HCT116 (cell line): ENCODE data around the gene TIAM1. TPM values are rescaled to one million over a fixed set of nuclear protein-coding genes. Genes with fewer than 3 reads are reported as not detected.

Source experiments
- ATAC-seq: fragments of 200-7000 bp; cut with Tn5 transposase; 2 replicates; pipeline ENCODE4 v1.9.1; 2020; ENCODE audit warnings: mild to moderate bottlenecking, moderate library complexity
- BruUV-seq: library from RNA; stranded (reverse); fragments of 400-500 nt; replicated peaks from 2 replicates; lab custom pipeline; 2021; lab: Mats Ljungman, UMichigan
- CTCF ChIA-PET: fragments of 300-600 bp; sonication (Branson Sonifier 250); formaldehyde crosslinking; loops from one replicate; lab custom pipeline; 2021; ENCODE audit warnings: antibody characterized with exemption; lab: Charles Lee
- POLR2A ChIA-PET: fragments of 300-600, 350-600 bp; sonication (Branson Sonifier 250); formaldehyde crosslinking; loops from one replicate; lab custom pipeline; 2021; ENCODE audit warnings: antibody characterized with exemption; lab: Charles Lee
- RAD21 ChIA-PET, 2 experiments: fragments of 300-600 bp; sonication (Branson Sonifier 250); formaldehyde crosslinking; loops; one replicate each; lab custom pipeline; 2023; ENCODE audit warnings: low total read pairs in 2 of 2; ENCODE audit not compliant: uncharacterized antibody in 2 of 2, unreplicated experiment in 2 of 2, low non-redundant PET in 1 of 2; lab: Charles Lee
- DNase-seq: peaks from one replicate; pipeline ENCODE4 v3.0.0-alpha.2; 2010; ENCODE audit warnings: low read depth, low spot score
- H2AFZ ChIP-seq: fragments of 200-600 bp; shearing (Covaris generic), sonication (generic); 2 replicates; pipeline ENCODE4 v1.6.1; 2017; ENCODE audit warnings: low read depth, mixed run types, mixed read lengths, antibody characterized with exemption, low read length; ENCODE audit not compliant: poor library complexity, severe bottlenecking
- H3K27ac ChIP-seq: 2 replicates; pipeline ENCODE4 v1.5.1; 2012; ENCODE audit warnings: low read depth, low read length
- H3K27me3 ChIP-seq: fragments of 200-600 bp; sonication (generic); 2 replicates; pipeline ENCODE4 v1.6.1; 2016; ENCODE audit warnings: mixed run types, low read length, mixed read lengths; ENCODE audit not compliant: insufficient read depth
- H3K36me3 ChIP-seq, 2 experiments: fragments of 200-500 bp in 1 of 2; fragments of 200-600 bp in 1 of 2; sonication (Bioruptor generic) in 1 of 2; sonication (generic) in 1 of 2; 2 replicates each; pipeline versions ENCODE4 v1.5.1 to v1.6.1; 2014 to 2016; ENCODE audit warnings: low read length in 2 of 2, inconsistent platforms in 1 of 2, mixed read lengths in 1 of 2, mixed run types in 1 of 2; ENCODE audit not compliant: insufficient read depth in 2 of 2, control insufficient read depth in 1 of 2
- H3K4me1 ChIP-seq, 2 experiments: fragments of 200-600 bp in 1 of 2; sonication (generic) in 1 of 2; 2 replicates each; pipeline versions ENCODE4 v1.5.1 to v1.6.1; 2012 to 2017; ENCODE audit warnings: low read length in 2 of 2, inconsistent platforms in 1 of 2, mild to moderate bottlenecking in 1 of 2, mixed read lengths in 1 of 2, mixed run types in 1 of 2, moderate library complexity in 1 of 2; ENCODE audit not compliant: insufficient read depth in 2 of 2, control insufficient read depth in 1 of 2
- H3K4me2 ChIP-seq: fragments of 200-600 bp; sonication (generic); 2 replicates; pipeline ENCODE4 v1.6.1; 2017; ENCODE audit warnings: mixed run types, low read length, mixed read lengths
- H3K4me3 ChIP-seq, 2 experiments: fragments of 200-600 bp in 1 of 2; sonication (generic) in 1 of 2; replicated peaks in 1 of 2; 2 replicates each; pipeline ENCODE4 v1.5.1; 2011 to 2016; ENCODE audit warnings: low read length in 2 of 2, control low read depth in 1 of 2, low read depth in 1 of 2, mild to moderate bottlenecking in 1 of 2, mixed read lengths in 1 of 2, mixed run types in 1 of 2
- H3K79me2 ChIP-seq: fragments of 200-600 bp; sonication (generic); 2 replicates; pipeline ENCODE4 v1.6.1; 2017; ENCODE audit warnings: mild to moderate bottlenecking, mixed run types, low read length, moderate library complexity, mixed read lengths; ENCODE audit not compliant: insufficient read depth
- H3K9ac ChIP-seq: fragments of 200-600 bp; sonication (generic); 2 replicates; pipeline ENCODE4 v1.6.1; 2016; ENCODE audit warnings: low read length, mixed read lengths
- H3K9me2 ChIP-seq: fragments of 200-600 bp; sonication (generic), shearing (Covaris generic); 2 replicates; pipeline ENCODE4 v1.6.1; 2017; ENCODE audit warnings: mixed run types, mild to moderate bottlenecking, moderate library complexity; ENCODE audit not compliant: insufficient read depth
- H3K9me3 ChIP-seq, 2 experiments: fragments of 200-500 bp in 1 of 2; fragments of 200-600 bp in 1 of 2; sonication (Bioruptor generic) in 1 of 2; sonication (generic) in 1 of 2; 2 replicates each; pipeline ENCODE4 v1.6.1; 2014 to 2017; ENCODE audit warnings: low read length in 2 of 2, mixed read lengths in 2 of 2, inconsistent platforms in 1 of 2, low read depth in 1 of 2, mild to moderate bottlenecking in 1 of 2, mixed run types in 1 of 2, moderate library complexity in 1 of 2; ENCODE audit not compliant: control insufficient read depth in 1 of 2, insufficient read depth in 1 of 2
- H4K20me1 ChIP-seq: fragments of 200-600 bp; sonication (generic), shearing (Covaris generic); 2 replicates; pipeline ENCODE4 v1.6.1; 2017; ENCODE audit warnings: mixed run types, mild to moderate bottlenecking, moderate library complexity; ENCODE audit not compliant: insufficient read depth
- CEBPB ChIP-seq: IDR thresholded peaks from 2 replicates; pipeline ENCODE4 v1.6.1; 2012; ENCODE audit warnings: low read depth
- EGR1 ChIP-seq: IDR thresholded peaks from 2 replicates; pipeline ENCODE4 v1.6.1; 2012; ENCODE audit warnings: low read depth
- ELF1 ChIP-seq: IDR thresholded peaks from 2 replicates; pipeline ENCODE4 v1.6.1; 2012; ENCODE audit warnings: low read depth, borderline replicate concordance
- EZH2 ChIP-seq: fragments of 200-600 bp; sonication (generic); IDR thresholded peaks from 2 replicates; pipeline ENCODE4 v1.6.1; 2017; ENCODE audit warnings: antibody characterized with exemption, mixed run types
- EZH2phosphoT487 ChIP-seq: fragments of 200-600 bp; IDR thresholded peaks from 2 replicates; pipeline ENCODE4 v1.6.1; 2018; ENCODE audit warnings: antibody characterized with exemption, borderline replicate concordance
- FOSL1 ChIP-seq: IDR thresholded peaks from 2 replicates; pipeline ENCODE4 v1.6.1; 2012; ENCODE audit warnings: low read depth
- JUND ChIP-seq: IDR thresholded peaks from 2 replicates; pipeline ENCODE4 v1.6.1; 2012
- POLR2AphosphoS5 ChIP-seq: IDR thresholded peaks from 2 replicates; pipeline ENCODE4 v1.6.1; 2011; ENCODE audit warnings: mild to moderate bottlenecking, low read depth, low read length, moderate library complexity
- RAD21 ChIP-seq: IDR thresholded peaks from 2 replicates; pipeline ENCODE4 v1.6.1; 2012; ENCODE audit warnings: low read depth, mild to moderate bottlenecking
- SIN3A ChIP-seq: IDR thresholded peaks from 2 replicates; pipeline ENCODE4 v1.6.1; 2012; ENCODE audit warnings: low read depth
- SRF ChIP-seq: IDR thresholded peaks from 2 replicates; pipeline ENCODE4 v1.6.1; 2012; ENCODE audit warnings: low read depth
- TCF7L2 ChIP-seq: IDR thresholded peaks from 2 replicates; pipeline ENCODE4 v1.7.0; 2011; ENCODE audit warnings: borderline replicate concordance, inconsistent platforms; ENCODE audit not compliant: insufficient read depth, insufficient read length; ENCODE audit errors: extremely low read depth
- ZFX ChIP-seq: fragments of 450-650 bp; IDR thresholded peaks from 2 replicates; pipeline ENCODE4 v1.6.1; 2017
- ZNF274 ChIP-seq: fragments of 200-500 bp; sonication (Bioruptor generic); IDR thresholded peaks from 2 replicates; pipeline ENCODE4 v1.6.1; 2014; ENCODE audit warnings: mild to moderate bottlenecking, low read depth, low read length, inconsistent platforms
- intact Hi-C: fragments of 100-400 bp; cut with micrococcal nuclease; formaldehyde crosslinking; loops from 2 replicates; pipeline ENCODE4 v1.10.0; 2022
- total RNA-seq: library from RNA; stranded (reverse); gene quantifications from one replicate; pipeline ENCODE4 v1.2.1, GENCODE V29; 2021; ENCODE audit not compliant: unreplicated experiment
- TF ChIP-seq, protein P1 (sequence below): IDR thresholded peaks from 2 replicates; pipeline ENCODE4 v1.6.1; 2012

The TIAM1 gene
- total RNA-seq, 1 experiment from 2014 or later: 47.8 TPM

DNA sequence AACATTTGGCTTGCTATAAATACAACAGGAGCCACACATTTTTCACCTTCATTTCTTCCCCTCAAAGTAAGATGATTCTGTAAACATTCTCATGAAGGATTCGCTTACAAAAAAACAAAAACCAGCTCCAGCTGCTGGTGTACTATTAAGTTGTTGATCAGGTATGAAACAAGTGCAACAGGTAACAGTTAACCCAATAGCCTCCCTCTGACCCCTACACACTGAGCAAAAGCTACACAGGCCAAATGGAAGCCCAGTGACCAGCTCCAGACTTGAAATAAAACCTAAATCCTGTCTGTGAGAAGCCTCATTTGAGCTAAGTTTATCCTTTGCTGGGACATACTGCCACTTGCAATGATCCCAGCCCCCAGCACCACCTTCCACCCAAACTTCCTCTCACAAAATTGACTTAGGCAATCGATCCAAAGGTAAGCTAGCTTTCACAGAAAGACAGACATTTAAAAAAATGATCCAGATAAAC is 991 bp downstream of the TIAM1 start:
- ChIA-PET POLR2A (no interaction called here), CTCF (interaction anchor here (1.4 kb wide), 1 partner anchor 238 kb away, joined by 4 read pairs; no protein-coding TSS in a partner anchor), RAD21 (no interaction called here)
- peaks cover 25 to 39% of the 10 kb centered on the region in 2 experiments for H3K4me1 ChIP-seq
- no peak overlapping the region for H3K9ac ChIP-seq
- H3K4me3 ChIP-seq: no peak overlapping the region
- H4K20me1 ChIP-seq: no peaks in the 10 kb centered on the region
- no peaks in the 10 kb centered on the region for H3K9me3 ChIP-seq
- no peaks in the 10 kb centered on the region for H3K9me2 ChIP-seq
- intact Hi-C loops: loop anchor here (10.0 kb wide), 2 partner anchors 138 to 242 kb away; no protein-coding TSS in a partner anchor
- H3K27me3 ChIP-seq: no peaks in the 10 kb centered on the region
- H3K27ac ChIP-seq: no peak overlapping the region
- H3K4me2 ChIP-seq: peak overlapping the region; percentile 61
- no TSS peak for BruUV-seq
- ATAC-seq (no peak), DNase-seq (no peak)
- H3K79me2 ChIP-seq: peaks cover 7% of the 10 kb centered on the region; the same call in 1 of the 2 replicates
- no peak for TF ChIP-seq CEBPB
- TF ChIP-seq, protein P1, sequence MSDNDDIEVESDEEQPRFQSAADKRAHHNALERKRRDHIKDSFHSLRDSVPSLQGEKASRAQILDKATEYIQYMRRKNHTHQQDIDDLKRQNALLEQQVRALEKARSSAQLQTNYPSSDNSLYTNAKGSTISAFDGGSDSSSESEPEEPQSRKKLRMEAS: no peak
- no peak for TF ChIP-seq EGR1
- no peak for TF ChIP-seq SIN3A
- no peak for TF ChIP-seq EZH2
- no peak for TF ChIP-seq EZH2phosphoT487
- TF ChIP-seq ZFX: no peak
- TF ChIP-seq RAD21: no peak
- no peak for TF ChIP-seq ZNF274
- TF ChIP-seq SRF: no peak
- TF ChIP-seq POLR2AphosphoS5: no peak
- TF ChIP-seq JUND: no peak
- TF ChIP-seq ELF1: no peak
- TF ChIP-seq TCF7L2: no peak
- no peak for TF ChIP-seq FOSL1
- H3K36me3 ChIP-seq: no peaks in the 10 kb centered on the region
- no peak overlapping the region for H2AFZ ChIP-seq
